Measurements from ENCODE around the gene GFOD1.
"Not testable (repeated sequence)": the region's sequence is repeated elsewhere in the genome, so short reads cannot be mapped to it uniquely, and the experiment has no call there.

The GFOD1 gene

GRCh38 chr6:13398421-13398994, 88.9 kb downstream of the GFOD1 start:
- no peak for DNase-seq

DNA sequence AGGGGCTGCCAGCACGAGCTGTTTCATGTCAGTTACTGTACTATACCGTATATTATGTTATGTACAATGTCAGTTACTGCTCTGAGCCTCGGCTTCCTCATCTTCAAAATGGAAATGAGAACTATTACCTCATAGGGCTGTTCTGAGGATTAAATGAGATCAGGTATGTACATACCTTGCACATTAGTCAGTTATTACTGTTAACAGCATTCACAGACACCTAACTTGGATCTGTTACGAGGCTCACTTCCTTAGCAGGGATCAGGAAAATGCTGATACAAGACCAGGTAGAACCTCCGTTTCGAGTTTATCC, 89.4 kb downstream of the GFOD1 start:
- no peak for DNase-seq

- DNase-seq, result no peak
Measured at GRCh38 chr6:13397359-13398068, 89.9 kb downstream of the GFOD1 start.

DNA sequence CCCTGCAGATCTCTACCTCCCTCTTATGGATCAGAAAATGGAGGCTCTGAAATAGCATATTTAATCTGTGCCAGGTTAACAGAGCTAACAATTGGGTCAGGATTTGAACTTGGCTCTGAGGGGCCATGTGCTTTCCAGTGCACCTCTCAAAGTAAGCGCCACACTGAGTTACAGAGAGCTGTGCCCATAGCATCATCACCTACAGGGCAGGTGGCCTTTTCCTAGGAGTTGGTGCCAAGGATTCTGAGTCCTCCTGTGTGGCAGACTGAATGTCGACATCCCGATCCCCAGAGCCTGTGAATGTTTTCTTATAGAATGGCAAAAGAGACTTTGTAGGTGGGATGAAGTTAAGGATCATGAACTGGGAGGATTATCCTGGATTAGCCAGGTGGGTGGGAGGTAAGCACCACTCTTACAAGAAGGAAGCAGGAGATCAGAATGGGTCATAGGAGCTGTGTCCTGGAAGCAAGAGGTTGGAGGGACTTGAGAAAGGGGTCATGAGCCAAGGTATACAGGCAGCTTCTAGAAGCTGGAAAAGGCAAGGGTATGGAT, 91.1 kb downstream of the GFOD1 start:
- DNase-seq, result no peak

DNA sequence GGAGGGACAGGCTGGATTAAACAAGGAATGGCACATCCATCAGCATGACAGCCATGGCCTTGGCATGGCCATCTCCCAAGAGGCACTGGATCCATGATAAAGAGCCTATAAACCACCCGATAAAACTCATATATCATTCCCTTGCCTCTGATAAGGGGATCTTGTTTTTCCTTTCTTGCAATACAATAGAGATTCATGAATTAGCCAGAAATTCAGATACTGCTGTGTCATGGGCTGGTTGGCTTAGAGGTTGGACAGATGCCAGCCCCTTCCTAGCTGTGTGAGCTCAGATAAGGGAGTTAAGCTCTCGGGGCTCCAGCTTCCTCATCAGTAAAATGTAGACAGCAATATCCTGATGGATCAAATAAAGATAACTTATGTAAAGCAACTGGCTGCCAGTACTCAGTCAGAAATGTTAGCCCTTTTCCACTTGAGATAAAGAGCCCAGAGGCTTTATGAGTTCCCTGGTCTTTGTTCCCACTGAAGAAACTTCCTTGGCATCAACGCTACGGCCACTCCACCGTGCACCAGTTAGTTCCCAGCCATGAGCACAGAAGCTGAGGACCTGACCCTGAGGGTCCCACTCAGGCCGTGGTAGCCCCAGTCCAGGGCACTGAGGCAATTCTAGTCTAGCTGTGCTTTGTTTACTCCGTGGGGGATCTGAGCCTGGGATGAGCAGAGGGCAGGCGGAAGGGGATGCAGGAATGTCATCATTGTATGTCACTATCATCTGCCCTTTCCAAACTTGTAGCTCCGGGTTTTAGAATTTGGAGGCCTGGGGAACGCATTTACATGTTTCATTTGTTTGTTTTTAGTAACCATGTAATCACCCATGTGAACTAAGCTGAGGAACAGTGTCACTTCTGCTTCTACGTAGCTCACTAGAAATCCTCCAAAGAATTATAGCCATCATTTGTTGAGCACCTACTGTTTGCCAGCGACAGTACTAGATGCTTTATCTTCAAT, 91.8 kb downstream of the GFOD1 start:
- DNase-seq, result peak; percentile 3

GRCh38 chr6:13392462-13392861, 94.9 kb downstream of the GFOD1 start:
- no peak for DNase-seq

- no peak for DNase-seq
Measured at GRCh38 chr6:13391537-13391936, 95.9 kb downstream of the GFOD1 start.

DNA sequence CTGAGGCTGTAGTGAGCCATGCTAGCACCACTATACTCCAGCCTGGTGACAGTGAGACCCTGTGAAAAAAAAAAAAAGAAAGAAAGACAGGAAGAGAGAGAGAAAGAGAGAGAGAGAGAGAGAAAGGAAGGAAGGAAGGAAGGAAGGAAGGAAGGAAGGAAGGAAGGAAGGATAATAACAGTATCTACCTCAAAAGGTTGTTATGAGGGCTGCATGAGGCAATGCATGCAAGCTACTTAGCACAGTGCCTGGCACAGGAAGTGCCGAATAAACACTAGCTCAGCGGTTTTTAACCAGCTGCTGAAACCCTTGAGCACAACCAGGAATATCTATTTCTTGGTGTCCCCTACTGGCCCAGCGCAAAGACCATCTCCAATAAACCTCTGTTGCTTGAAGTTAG, 96.7 kb downstream of the GFOD1 start:
- DNase-seq, result no peak

- DNase-seq, result not testable (repeated sequence)
Measured at GRCh38 chr6:13389237-13389636, 98.2 kb downstream of the GFOD1 start.

DNA sequence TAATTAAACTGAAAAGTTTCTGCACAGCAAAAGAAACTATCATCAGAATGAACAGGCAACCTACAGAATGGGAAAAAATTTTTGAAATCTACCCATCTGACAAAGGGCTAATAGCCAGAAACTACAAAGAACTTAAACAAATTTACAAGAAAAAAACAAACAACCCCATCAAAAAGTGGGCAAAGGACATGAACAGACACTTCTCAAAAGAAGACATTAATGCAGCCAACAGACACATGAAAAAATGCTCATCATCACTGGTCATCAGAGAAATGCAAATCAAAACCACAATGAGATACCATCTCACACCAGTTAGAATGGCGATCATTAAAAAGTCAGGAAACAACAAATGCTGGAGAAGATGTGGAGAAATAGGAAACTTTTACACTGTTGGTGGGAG, 98.6 kb downstream of the GFOD1 start:
- not testable (repeated sequence) for DNase-seq

- DNase-seq, result no peak
Measured at GRCh38 chr6:13384966-13385365, 102.4 kb downstream of the GFOD1 start.

DNA sequence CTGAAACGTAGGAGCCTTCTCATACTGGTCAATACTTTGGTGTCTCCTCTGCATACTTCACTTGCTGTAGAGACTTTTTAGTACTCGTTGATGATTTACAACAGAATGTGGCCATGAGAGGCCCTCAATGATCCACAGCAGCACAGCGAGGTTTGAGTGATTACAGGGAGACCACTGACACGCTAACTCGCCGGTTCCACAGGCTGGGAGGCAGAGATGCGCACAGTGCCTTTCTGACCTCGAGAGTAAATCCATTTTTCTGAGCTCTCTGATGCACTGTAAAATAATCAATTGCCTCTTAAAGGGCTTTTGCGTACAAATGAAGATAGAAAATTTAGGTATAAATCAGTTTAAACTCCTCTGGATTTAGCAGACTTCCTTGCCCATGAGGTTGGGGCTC, 102.9 kb downstream of the GFOD1 start:
- DNase-seq, result no peak

DNA sequence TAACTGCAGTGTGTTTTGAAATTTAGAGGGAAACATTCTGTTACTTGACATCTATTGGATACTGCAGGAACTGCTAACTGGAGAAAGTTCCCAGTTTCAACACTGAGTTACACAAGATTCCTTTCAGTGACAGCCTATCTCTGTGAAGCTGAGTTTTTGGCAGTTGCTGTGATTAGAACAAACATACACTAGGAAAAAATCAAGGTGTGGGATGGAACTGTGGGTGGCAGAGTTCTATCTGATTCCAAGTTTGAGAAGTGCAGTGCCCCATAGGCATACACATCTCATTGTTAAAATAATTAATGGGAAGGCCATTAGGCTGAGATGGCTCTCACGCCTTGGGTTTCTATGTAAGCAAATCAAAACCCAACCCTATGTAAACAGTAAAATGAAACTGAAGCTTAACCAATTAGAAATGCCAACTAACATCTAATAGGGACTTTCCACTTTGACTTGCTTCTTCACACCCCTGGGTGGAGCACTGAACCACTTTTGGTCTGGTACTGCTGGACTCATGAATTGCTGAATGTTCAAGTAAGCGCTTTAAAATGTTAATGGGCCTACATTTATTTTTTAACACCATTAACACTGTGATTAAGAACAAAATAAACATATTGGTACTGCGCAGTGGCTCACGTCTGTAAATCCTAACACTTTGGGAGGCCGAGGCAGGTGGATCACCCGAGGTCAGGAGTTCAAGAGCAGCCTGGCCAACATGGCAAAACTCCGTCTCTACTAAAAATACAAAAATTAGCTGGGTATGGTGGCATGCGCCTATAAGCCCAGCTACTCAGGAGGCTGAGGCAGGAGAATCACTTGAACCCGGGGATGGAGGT, 103.9 kb downstream of the GFOD1 start:
- DNase-seq, result peak; percentile 63

- DNase-seq, result no peak
Measured at GRCh38 chr6:13380761-13381160, 106.6 kb downstream of the GFOD1 start.

- peak; percentile 70 for DNase-seq
Measured at GRCh38 chr6:13378669-13379590, 108.5 kb downstream of the GFOD1 start.

DNA sequence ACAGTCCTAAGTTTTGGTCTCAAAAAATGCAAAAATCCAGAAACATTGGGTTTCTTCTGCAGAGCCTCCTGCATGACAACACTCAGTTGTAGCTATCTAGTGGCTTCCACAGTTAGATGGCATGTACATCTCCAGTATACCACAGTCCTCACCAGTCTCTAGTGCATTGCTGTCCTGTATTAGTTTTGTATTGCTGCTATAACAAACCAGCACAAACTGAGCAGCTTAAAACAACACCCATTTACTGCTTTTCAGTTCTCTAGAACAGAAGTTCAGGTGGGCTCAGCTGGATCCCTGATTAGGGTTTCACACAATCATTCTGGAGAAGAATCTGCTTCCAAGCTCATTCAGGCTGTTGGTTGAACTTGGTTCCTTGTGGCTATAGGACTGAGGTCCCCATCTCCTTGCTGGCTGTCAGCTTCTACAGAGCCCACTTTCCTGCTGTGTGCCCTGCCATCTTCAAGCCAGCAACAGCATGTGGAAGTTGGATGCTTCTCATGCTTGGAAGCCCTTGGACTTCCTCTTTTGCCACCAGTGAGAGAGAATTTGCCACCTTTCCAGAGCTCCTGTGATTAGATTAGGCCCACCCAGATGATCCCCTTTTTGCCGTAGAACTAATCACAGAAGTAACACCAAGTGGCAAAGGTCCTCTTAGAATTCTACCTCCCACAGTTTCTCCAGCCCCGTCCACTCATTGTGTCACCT, 110.2 kb downstream of the GFOD1 start:
- DNase-seq, result no peak

GRCh38 chr6:13375360-13375878, 112.0 kb downstream of the GFOD1 start:
- DNase-seq, result no peak

GRCh38 chr6:13373919-13374318, 113.5 kb downstream of the GFOD1 start:
- no peak for DNase-seq

DNA sequence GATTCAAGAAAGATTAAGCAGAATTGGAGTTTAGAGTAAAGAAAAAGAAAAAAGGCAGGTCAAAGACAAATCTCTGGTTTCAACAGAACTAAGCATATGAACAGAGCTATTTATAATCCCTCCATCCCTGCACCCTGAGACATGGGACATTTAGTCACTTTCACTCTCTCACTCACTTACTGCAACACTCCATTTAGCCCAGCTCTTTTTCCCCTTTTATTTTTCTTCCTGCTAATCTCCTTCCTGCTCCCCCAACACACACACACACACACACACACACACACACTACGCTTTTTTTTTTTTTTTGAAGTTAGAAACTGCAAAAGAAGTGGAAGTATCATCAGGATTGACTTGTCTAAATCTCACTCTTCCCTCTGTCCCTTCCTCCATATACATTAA, 113.9 kb downstream of the GFOD1 start:
- no peak for DNase-seq

- DNase-seq, result no peak
Measured at GRCh38 chr6:13372688-13373487, 114.5 kb downstream of the GFOD1 start.
